Ramos (cell line): ENCODE data around the gene MYOZ2.

Experiments
- in situ Hi-C: fragments of 300-500 bp; cut with MboI; formaldehyde crosslinking; loops from one replicate; pipeline ENCODE4 v1.14.3; 2022; ENCODE audit warnings: low sequenced_read_pairs; ENCODE audit not compliant: unreplicated experiment

MYOZ2 gene

GRCh38 chr4:119232286-119232685 lies 96.7 kb downstream of the MYOZ2 start:
- in situ Hi-C loops, result no loop called here

GRCh38 chr4:119233191-119233590 lies 97.6 kb downstream of the MYOZ2 start:
- in situ Hi-C loops, result no loop called here

- in situ Hi-C loops, result no loop called here
Measured at GRCh38 chr4:119233750-119234149, 98.1 kb downstream of the MYOZ2 start.

- in situ Hi-C loops, result no loop called here
Measured at GRCh38 chr4:119237201-119237600, 101.6 kb downstream of the MYOZ2 start.
